Common myeloid progenitor, CD34-positive (primary cell): ENCODE data around the gene ADAM19.
A peak's percentile ranks its signal among the peaks of the same experiment; 100 is the strongest.
"Not testable (repeated sequence)": the region's sequence is repeated elsewhere in the genome, so short reads cannot be mapped to it uniquely, and the experiment has no call there.

Experiments
- CTCF ChIA-PET: fragments of 350-600 bp; sonication (Branson Sonifier 250); formaldehyde crosslinking; loops from one replicate; lab custom pipeline; 2021; ENCODE audit warnings: antibody characterized with exemption; lab: Charles Lee
- POLR2A ChIA-PET: fragments of 350-600 bp; sonication (Branson Sonifier 250); formaldehyde crosslinking; loops from one replicate; lab custom pipeline; 2021; ENCODE audit warnings: antibody characterized with exemption; lab: Charles Lee
- DNase-seq, 3 donors: peaks; one replicate each; pipeline versions ENCODE4 v3.0.0 to v3.0.0-alpha.2; 2013
- H3K27ac ChIP-seq, 2 experiments: 1 replicate in 1 of 2; 2 replicates in 1 of 2; pipeline ENCODE4 v1.7.0; 2013; ENCODE audit warnings: inconsistent platforms in 2 of 2, low read length in 2 of 2, mild to moderate bottlenecking in 2 of 2, low read depth in 1 of 2, moderate library complexity in 1 of 2; ENCODE audit not compliant: severe bottlenecking in 2 of 2, insufficient read depth in 1 of 2, poor library complexity in 1 of 2
- H3K27me3 ChIP-seq, 5 experiments: replicated peaks in 2 of 5; 1 replicate in 3 of 5; 2 replicates in 2 of 5; pipeline versions ENCODE4 v1.6.1 to v1.7.0; 2013; ENCODE audit warnings: low read length in 4 of 5, mild to moderate bottlenecking in 2 of 5, moderate library complexity in 2 of 5, inconsistent platforms in 1 of 5; ENCODE audit not compliant: insufficient read depth in 5 of 5, control insufficient read depth in 4 of 5
- H3K36me3 ChIP-seq, 4 experiments: 1 replicate in 2 of 4; 2 replicates in 2 of 4; pipeline versions ENCODE4 v1.6.1 to v1.7.0; 2013; ENCODE audit warnings: low read length in 3 of 4, control low read depth in 1 of 4, mild to moderate bottlenecking in 1 of 4; ENCODE audit not compliant: control insufficient read depth in 4 of 4, insufficient read depth in 4 of 4
- H3K4me1 ChIP-seq, 4 experiments: 1 replicate in 3 of 4; 2 replicates in 1 of 4; pipeline versions ENCODE4 v1.6.1 to v1.7.1; 2013; ENCODE audit warnings: low read length in 3 of 4, mild to moderate bottlenecking in 3 of 4, control low read depth in 1 of 4, inconsistent platforms in 1 of 4, moderate library complexity in 1 of 4; ENCODE audit not compliant: control insufficient read depth in 4 of 4, insufficient read depth in 4 of 4; ENCODE audit errors: control extremely low read depth in 1 of 4
- H3K4me3 ChIP-seq, 7 experiments: 1 replicate in 4 of 7; 2 replicates in 3 of 7; pipeline versions ENCODE4 v1.5.1 to v1.7.0; 2013; ENCODE audit warnings: mild to moderate bottlenecking in 7 of 7, low read length in 6 of 7, moderate library complexity in 6 of 7, inconsistent platforms in 2 of 7, low read depth in 2 of 7, control low read depth in 1 of 7; ENCODE audit not compliant: insufficient read depth in 4 of 7, control insufficient read depth in 1 of 7; ENCODE audit errors: extremely low read depth in 1 of 7
- H3K9me3 ChIP-seq, 5 experiments: 1 replicate in 4 of 5; 2 replicates in 1 of 5; pipeline versions ENCODE4 v1.6.1 to v1.7.1; 2013; ENCODE audit warnings: low read length in 4 of 5, mild to moderate bottlenecking in 2 of 5, inconsistent platforms in 1 of 5, low read depth in 1 of 5, moderate library complexity in 1 of 5; ENCODE audit not compliant: control insufficient read depth in 4 of 5, insufficient read depth in 2 of 5; ENCODE audit errors: control extremely low read depth in 1 of 5
- WGBS: methylation state at CpG from one replicate; pipeline ENCODE4 v1.1.5; 2013; ENCODE audit not compliant: insufficient coverage; 5-methylcytosine and 5-hydroxymethylcytosine counted together

The ADAM19 gene

DNA sequence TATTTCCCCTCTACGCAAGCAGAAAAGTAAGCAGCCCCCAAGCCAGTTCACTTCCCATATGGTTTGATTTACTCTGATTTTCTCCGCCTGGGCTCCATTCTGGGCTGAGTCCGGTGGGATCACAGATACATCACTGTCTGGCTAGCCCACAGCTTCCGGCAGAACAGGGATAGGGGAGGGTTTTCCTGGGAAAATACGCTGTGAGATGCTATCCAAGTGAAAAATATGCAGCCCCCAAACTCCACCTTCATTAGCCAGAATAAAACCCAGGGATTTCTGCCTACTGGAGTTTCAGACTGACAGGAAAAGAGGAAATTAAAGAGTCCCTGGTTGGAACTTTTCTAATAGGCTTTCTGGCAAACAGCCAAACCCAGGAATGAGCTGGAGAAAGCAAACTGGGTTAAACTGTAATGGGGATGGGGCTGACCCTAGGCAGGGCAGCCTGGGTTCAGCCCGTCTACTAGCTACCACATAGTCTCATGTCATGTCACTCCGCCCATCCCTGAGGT is 132.5 kb downstream of the ADAM19 start:
- DNase-seq: no peak
- H3K9me3 ChIP-seq: no peaks in the 10 kb centered on the region
- no peaks in the 10 kb centered on the region for H3K36me3 ChIP-seq
- POLR2A ChIA-PET: no interaction called here
- no peak overlapping the region for H3K4me3 ChIP-seq
- WGBS: 100% methylated on average over 3 of the region's 7 CpGs
- H3K4me1 ChIP-seq: no peaks in the 10 kb centered on the region
- H3K27ac ChIP-seq: no peak overlapping the region
- CTCF ChIA-PET: interaction anchor here (0.9 to 1.8 kb wide), 2 partner anchors 11 to 20 kb away, joined by 3 to 6 read pairs; no protein-coding TSS in a partner anchor
- peaks cover 0 to 4% (median 0%) of the 10 kb centered on the region in 5 experiments for H3K27me3 ChIP-seq

DNA sequence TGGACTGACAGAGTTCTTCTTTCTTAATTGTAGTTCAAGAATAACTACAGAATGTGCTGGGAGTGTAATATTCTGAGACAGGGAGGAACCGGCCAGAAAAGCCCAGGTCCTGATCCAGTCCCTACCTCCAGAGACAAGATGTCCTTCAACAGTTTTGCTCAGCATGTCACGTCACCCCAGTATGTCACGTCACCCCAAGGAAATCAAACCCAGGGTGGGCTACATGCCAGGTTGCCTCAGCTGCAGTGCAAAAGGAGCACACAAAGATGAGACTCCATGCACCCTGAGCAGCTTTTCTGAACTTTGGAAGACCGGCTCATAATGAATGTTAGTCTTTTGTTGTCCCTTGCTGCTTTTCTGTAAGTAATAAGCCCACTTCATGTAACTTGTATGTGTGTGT is 141.5 kb downstream of the ADAM19 start:
- Histone ChIP-seq H3K9me3 (no peaks in the 10 kb centered on the region), H3K4me3 (no peak overlapping the region), H3K27ac (no peak overlapping the region), H3K36me3 (no peaks in the 10 kb centered on the region), H3K4me1 (peaks cover 0 to 6% (median 2%) of the 10 kb centered on the region in 4 experiments), H3K27me3 (no peaks in the 10 kb centered on the region)
- DNase-seq: no peak
- ChIA-PET CTCF (interaction anchor here (0.7 to 3.0 kb wide), 6 partner anchors 11 to 312 kb away, joined by 3 to 12 read pairs (median 7); partner anchors contain the start of gene LSM11), POLR2A (no interaction called here)
- WGBS: 96% methylated on average over 4 of the region's 4 CpGs

DNA sequence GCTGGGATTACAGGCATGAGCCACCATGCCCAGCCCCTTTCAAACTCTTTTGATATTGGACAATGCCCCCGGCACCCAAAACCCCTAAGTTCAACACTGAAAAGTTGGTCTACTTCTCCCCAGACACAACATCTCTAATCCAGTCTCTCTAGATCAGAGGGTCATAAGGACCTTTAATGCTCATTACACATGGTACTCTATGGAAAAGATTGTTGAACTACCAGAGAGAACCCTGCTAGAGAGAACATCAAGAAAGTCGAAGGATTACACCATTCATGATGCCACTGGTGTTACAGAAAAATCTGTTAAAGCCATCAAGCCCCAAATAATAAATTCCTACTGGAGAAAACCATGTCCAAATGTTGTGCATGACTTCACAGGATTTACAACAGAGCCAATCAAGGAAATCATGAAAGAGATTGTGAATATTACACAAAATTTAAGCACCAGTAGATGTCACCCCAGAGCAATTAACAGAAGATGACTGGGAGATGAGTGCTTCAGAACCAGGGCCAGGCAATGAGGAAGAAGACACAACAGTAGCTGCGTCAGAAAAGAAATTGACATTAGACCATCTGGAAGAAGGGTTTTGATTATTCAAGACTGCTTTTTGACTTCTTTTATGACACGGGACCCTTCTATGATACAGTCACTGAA is 143.9 kb downstream of the ADAM19 start:
- H3K27ac ChIP-seq: no peak overlapping the region
- CTCF ChIA-PET: interaction anchor here (0.6 to 3.0 kb wide), 16 partner anchors 8 to 311 kb away, joined by 3 to 12 read pairs (median 6); partner anchors contain the start of gene LSM11
- POLR2A ChIA-PET: no interaction called here
- no peaks in the 10 kb centered on the region for H3K36me3 ChIP-seq
- no peaks in the 10 kb centered on the region for H3K27me3 ChIP-seq
- WGBS: 65% methylated on average over 3 of the region's 4 CpGs
- no peaks in the 10 kb centered on the region for H3K9me3 ChIP-seq
- H3K4me1 ChIP-seq: peaks cover 0 to 6% (median 2%) of the 10 kb centered on the region in 4 experiments
- peak; percentile 65 to 84 (median 82) for DNase-seq
- no peak overlapping the region for H3K4me3 ChIP-seq

DNA sequence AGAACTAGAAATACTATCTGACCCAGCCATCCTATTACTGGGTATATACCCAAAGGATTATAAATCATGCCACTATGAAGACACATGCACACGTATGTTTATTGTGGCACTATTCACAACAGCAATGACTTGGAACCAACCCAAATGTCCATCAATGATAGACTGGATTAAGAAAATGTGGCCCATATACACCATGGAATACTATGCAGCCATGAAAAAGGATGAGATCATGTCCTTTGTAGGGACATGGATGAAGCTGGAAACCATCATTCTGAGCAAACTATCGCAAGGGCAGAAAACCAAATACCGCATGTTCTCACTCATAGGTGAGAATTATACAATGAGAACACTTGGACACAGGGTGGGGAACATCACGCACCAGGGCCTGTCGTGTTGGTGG is 145.7 kb downstream of the ADAM19 start:
- POLR2A ChIA-PET, DNase-seq, CTCF ChIA-PET, H3K4me1 ChIP-seq, H3K27me3 ChIP-seq, H3K9me3 ChIP-seq, H3K36me3 ChIP-seq, H3K27ac ChIP-seq, H3K4me3 ChIP-seq: not testable (repeated sequence)
- WGBS: 94% methylated on average over 2 of the region's 5 CpGs
